ENCODE results near the gene LAD1.

- TF ChIP-seq, protein P1, sequence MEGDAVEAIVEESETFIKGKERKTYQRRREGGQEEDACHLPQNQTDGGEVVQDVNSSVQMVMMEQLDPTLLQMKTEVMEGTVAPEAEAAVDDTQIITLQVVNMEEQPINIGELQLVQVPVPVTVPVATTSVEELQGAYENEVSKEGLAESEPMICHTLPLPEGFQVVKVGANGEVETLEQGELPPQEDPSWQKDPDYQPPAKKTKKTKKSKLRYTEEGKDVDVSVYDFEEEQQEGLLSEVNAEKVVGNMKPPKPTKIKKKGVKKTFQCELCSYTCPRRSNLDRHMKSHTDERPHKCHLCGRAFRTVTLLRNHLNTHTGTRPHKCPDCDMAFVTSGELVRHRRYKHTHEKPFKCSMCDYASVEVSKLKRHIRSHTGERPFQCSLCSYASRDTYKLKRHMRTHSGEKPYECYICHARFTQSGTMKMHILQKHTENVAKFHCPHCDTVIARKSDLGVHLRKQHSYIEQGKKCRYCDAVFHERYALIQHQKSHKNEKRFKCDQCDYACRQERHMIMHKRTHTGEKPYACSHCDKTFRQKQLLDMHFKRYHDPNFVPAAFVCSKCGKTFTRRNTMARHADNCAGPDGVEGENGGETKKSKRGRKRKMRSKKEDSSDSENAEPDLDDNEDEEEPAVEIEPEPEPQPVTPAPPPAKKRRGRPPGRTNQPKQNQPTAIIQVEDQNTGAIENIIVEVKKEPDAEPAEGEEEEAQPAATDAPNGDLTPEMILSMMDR (IDR thresholded peaks at IDR 0.05 in 2 of 3, conservative IDR thresholded peaks at IDR 0.05 in 1 of 3; ENCODE audit: insufficient read depth in 2 of 3, low read depth in 1 of 3, low read length in 3 of 3): no peak
- TF ChIP-seq ZKSCAN3 (CRISPR knock-in tag; IDR thresholded peaks at IDR 0.05) (no peak), FOXK2 (conservative IDR thresholded peaks at IDR 0.05 in 1 of 2, IDR thresholded peaks at IDR 0.05 in 1 of 2; ENCODE audit: low read depth in 2 of 2) (no peak), NFATC3 (IDR thresholded peaks at IDR 0.05) (no peak), SMAD3 (CRISPR knock-in tag; conservative IDR thresholded peaks at IDR 0.05) (no peak)
Measured at GRCh38 chr1:201369209-201369608, 29.9 kb downstream of the LAD1 start.

Measured in K562 (cell line).